Hindlimb muscle (tissue), 1 donor: ENCODE results near the gene DNAH3. TPM values are rescaled to one million over a fixed set of nuclear protein-coding genes. Genes with fewer than 3 reads are reported as not detected.
"Not testable (repeated sequence)": the region's sequence is repeated elsewhere in the genome, so short reads cannot be mapped to it uniquely, and the experiment has no call there.

ENCODE experiments used
- DNase-seq: peaks from one replicate; pipeline ENCODE4 v3.0.0-alpha.2; 2013
- polyA plus RNA-seq: library from polyadenylated mRNA; unstranded; fragments of 120-200 nt; gene quantifications from one replicate; pipeline ENCODE4 v1.2.1, GENCODE V29; 2013; ENCODE audit not compliant: insufficient read length

DNAH3 gene
- polyA plus RNA-seq, 1 donor: 0.17 TPM

GRCh38 chr16:20937736-20938135, 212.9 kb downstream of the DNAH3 start:
- DNase-seq: no peak

- DNase-seq: no peak
These were observed 217.1 kb downstream of the DNAH3 start for GRCh38 chr16:20933589-20933988.

GRCh38 chr16:20931066-20931600, 219.5 kb downstream of the DNAH3 start:
- DNase-seq: no peak

- no peak for DNase-seq
These were observed 220.3 kb downstream of the DNAH3 start for GRCh38 chr16:20930365-20930690.

- DNase-seq: not testable (repeated sequence)
These were observed 220.8 kb downstream of the DNAH3 start for GRCh38 chr16:20929676-20930364.

- no peak for DNase-seq
These were observed 221.8 kb downstream of the DNAH3 start for GRCh38 chr16:20928774-20929411.

- DNase-seq: no peak
These were observed 224.9 kb downstream of the DNAH3 start for GRCh38 chr16:20925751-20926150.

GRCh38 chr16:20923876-20924275, 226.8 kb downstream of the DNAH3 start:
- no peak for DNase-seq

- no peak for DNase-seq
These were observed 229.8 kb downstream of the DNAH3 start for GRCh38 chr16:20920799-20921198.

GRCh38 chr16:20920091-20920490, 230.6 kb downstream of the DNAH3 start:
- no peak for DNase-seq

GRCh38 chr16:20918486-20919239, 232.0 kb downstream of the DNAH3 start:
- no peak for DNase-seq

GRCh38 chr16:20916942-20917341, 233.7 kb downstream of the DNAH3 start:
- no peak for DNase-seq

GRCh38 chr16:20916289-20916688, 234.4 kb downstream of the DNAH3 start:
- DNase-seq: no peak

GRCh38 chr16:20911361-20911760, 239.3 kb downstream of the DNAH3 start:
- DNase-seq: no peak

- DNase-seq: no peak
These were observed 239.8 kb downstream of the DNAH3 start for GRCh38 chr16:20910781-20911321.

GRCh38 chr16:20906341-20907255, 244.0 kb downstream of the DNAH3 start:
- DNase-seq: peak; percentile 54

- DNase-seq: no peak
These were observed 245.1 kb downstream of the DNAH3 start for GRCh38 chr16:20905576-20905975.

GRCh38 chr16:20904507-20905081, 246.1 kb downstream of the DNAH3 start:
- no peak for DNase-seq

- DNase-seq: no peak
These were observed 246.6 kb downstream of the DNAH3 start for GRCh38 chr16:20903899-20904506.

- no peak for DNase-seq
These were observed 247.3 kb downstream of the DNAH3 start for GRCh38 chr16:20903116-20903898.
